Endothelial cell of umbilical vein (primary cell): Measurements from ENCODE around the gene SV2C. TPM values are rescaled to one million over a fixed set of nuclear protein-coding genes. Genes with fewer than 3 reads are reported as not detected.

ENCODE experiments used
- BruUV-seq: library from RNA; stranded (reverse); fragments of 400-500 nt; replicated peaks from 2 replicates; lab custom pipeline; 2021; lab: Mats Ljungman, UMichigan
- CTCF ChIA-PET: fragments of 300-600, 350-600 bp; sonication (Branson Sonifier 250); formaldehyde crosslinking; loops from one replicate; lab custom pipeline; 2021; ENCODE audit warnings: antibody characterized with exemption, inconsistent platforms; lab: Charles Lee
- POLR2A ChIA-PET: fragments of 300-600, 350-600 bp; sonication (Branson Sonifier 250); formaldehyde crosslinking; loops from one replicate; lab custom pipeline; 2021; ENCODE audit warnings: antibody characterized with exemption, inconsistent platforms; lab: Charles Lee
- DNase-seq: peaks from one replicate; pipeline ENCODE4 v3.0.0-alpha.2; 2011; ENCODE audit warnings: low read depth, low spot score
- FAIRE-seq: peaks from 2 replicates; lab custom pipeline; 2011; peaks lifted over from hg19 to GRCh38; lab: Jason Lieb, UNC
- H2AFZ ChIP-seq: 2 replicates; pipeline ENCODE4 v1.6.0; 2012; ENCODE audit warnings: low read depth, low read length, control low read depth, inconsistent platforms
- H3K27ac ChIP-seq: 2 replicates; pipeline ENCODE4 v1.5.1; 2011; ENCODE audit warnings: low read depth, mild to moderate bottlenecking, control low read depth, low read length, moderate library complexity; ENCODE audit not compliant: insufficient read depth
- H3K27me3 ChIP-seq, 2 experiments: 2 replicates each; pipeline versions ENCODE4 v1.6.0 to v1.6.1; 2011; ENCODE audit warnings: low read length in 2 of 2, mixed read lengths in 1 of 2; ENCODE audit not compliant: control insufficient read depth in 2 of 2, insufficient read depth in 2 of 2
- H3K36me3 ChIP-seq, 2 experiments: 2 replicates in 1 of 2; 3 replicates in 1 of 2; pipeline ENCODE4 v1.5.1; 2011; ENCODE audit warnings: low read length in 2 of 2, mild to moderate bottlenecking in 1 of 2, moderate library complexity in 1 of 2; ENCODE audit not compliant: control insufficient read depth in 2 of 2, insufficient read depth in 2 of 2; ENCODE audit errors: extremely low read depth in 1 of 2
- H3K4me1 ChIP-seq: 3 replicates; pipeline ENCODE4 v1.5.1; 2011; ENCODE audit warnings: mild to moderate bottlenecking, low read length; ENCODE audit not compliant: control insufficient read depth, insufficient read depth; ENCODE audit errors: extremely low read depth
- H3K4me2 ChIP-seq: 2 replicates; pipeline ENCODE4 v1.6.1; 2011; ENCODE audit warnings: low read length, control low read depth, mixed read lengths; ENCODE audit not compliant: insufficient read depth
- H3K4me3 ChIP-seq, 3 experiments: fragments of 200-600 bp in 1 of 3; sonication (generic), shearing (Covaris generic) in 1 of 3; replicated peaks in 1 of 3; 2 replicates each; pipeline ENCODE4 v1.5.1; 2011 to 2016; ENCODE audit warnings: control low read depth in 3 of 3, low read length in 3 of 3, mild to moderate bottlenecking in 2 of 3, inconsistent platforms in 1 of 3, low read depth in 1 of 3, moderate library complexity in 1 of 3; ENCODE audit not compliant: insufficient read depth in 1 of 3
- H3K79me2 ChIP-seq: 2 replicates; pipeline ENCODE4 v1.6.0; 2012; ENCODE audit warnings: low read length, inconsistent platforms; ENCODE audit not compliant: control insufficient read depth, insufficient read depth
- H3K9ac ChIP-seq: replicated peaks from 2 replicates; pipeline ENCODE3; 2011; ENCODE audit warnings: low read length, control low read depth; ENCODE audit not compliant: insufficient read depth; ENCODE audit errors: extremely low read depth
- H3K9me1 ChIP-seq: replicated peaks from 3 replicates; pipeline ENCODE4 v1.6.0; 2011; ENCODE audit warnings: mild to moderate bottlenecking, low read length; ENCODE audit not compliant: control insufficient read depth, insufficient read depth; ENCODE audit errors: extremely low read depth
- H3K9me3 ChIP-seq: replicated peaks from 2 replicates; pipeline ENCODE4 v1.5.1; 2012; ENCODE audit warnings: low read length, inconsistent platforms; ENCODE audit not compliant: control insufficient read depth, insufficient read depth
- H4K20me1 ChIP-seq: replicated peaks from 2 replicates; pipeline ENCODE3; 2011; ENCODE audit warnings: mild to moderate bottlenecking, low read length; ENCODE audit not compliant: control insufficient read depth, insufficient read depth; ENCODE audit errors: extremely low read depth
- CTCF ChIP-seq, 2 donors: IDR thresholded peaks; 1 replicate in 1 of 2; 2 replicates in 1 of 2; pipeline ENCODE4 v1.5.1; 2011; ENCODE audit warnings: low read length in 2 of 2, mild to moderate bottlenecking in 2 of 2, moderate library complexity in 2 of 2, control low read depth in 1 of 2, inconsistent platforms in 1 of 2, low read depth in 1 of 2; ENCODE audit not compliant: insufficient read depth in 1 of 2; ENCODE audit errors: extremely low read depth in 1 of 2
- EZH2 ChIP-seq: IDR thresholded peaks from 2 replicates; pipeline ENCODE4 v1.6.1; 2012; ENCODE audit warnings: borderline replicate concordance, low read depth, mild to moderate bottlenecking, moderate library complexity, low read length, inconsistent platforms; ENCODE audit not compliant: severe bottlenecking
- FOS ChIP-seq: IDR thresholded peaks from 2 replicates; pipeline ENCODE4 v1.6.1; 2011; ENCODE audit warnings: mild to moderate bottlenecking, low read length, moderate library complexity, borderline replicate concordance; ENCODE audit not compliant: insufficient read depth
- GATA2 ChIP-seq: IDR thresholded peaks from 2 replicates; pipeline ENCODE4 v1.7.0; 2011; ENCODE audit warnings: low read depth, mild to moderate bottlenecking, moderate library complexity, mixed read lengths, low read length; ENCODE audit not compliant: insufficient read length, insufficient read depth
- JUN ChIP-seq: IDR thresholded peaks from 2 replicates; pipeline ENCODE4 v1.6.1; 2011; ENCODE audit warnings: borderline replicate concordance, low read depth; ENCODE audit not compliant: insufficient read length, insufficient read depth
- MAX ChIP-seq: IDR thresholded peaks from 2 replicates; pipeline ENCODE4 v1.6.1; 2011; ENCODE audit not compliant: insufficient read depth, insufficient read length
- MYC ChIP-seq: IDR thresholded peaks from one replicate; pipeline ENCODE4 v1.6.1; 2011; ENCODE audit warnings: mild to moderate bottlenecking, low read depth, low read length
- POLR2A ChIP-seq: IDR thresholded peaks from 2 replicates; pipeline ENCODE4 v1.6.1; 2012; ENCODE audit warnings: low read depth, mild to moderate bottlenecking, control low read depth, low read length
- POLR2AphosphoS5 ChIP-seq: IDR thresholded peaks from 2 replicates; pipeline ENCODE4 v1.6.1; 2012; ENCODE audit warnings: low read depth, mild to moderate bottlenecking, control low read depth, low read length, moderate library complexity; ENCODE audit not compliant: insufficient read depth
- dilution Hi-C: fragments of 300-500 bp; cut with MboI; formaldehyde crosslinking; loops from one replicate; pipeline ENCODE4 v1.15.0; 2019; ENCODE audit warnings: low sequenced_read_pairs; ENCODE audit not compliant: extremely low pct_ligation_motif_present
- intact Hi-C: fragments of 100-400 bp; cut with micrococcal nuclease; formaldehyde crosslinking; loops from one replicate; pipeline ENCODE4 v1.10.0; 2022
- polyA plus RNA-seq, 4 experiments: library from polyadenylated mRNA; depleted of rRNA in 3 of 4; stranded (reverse) in 3 of 4; unstranded in 1 of 4; fragments of >200 nt; gene quantifications; 2 replicates each; pipeline versions ENCODE4 v1.2.1 to v1.2.3, GENCODE V29; 2011 to 2012; ENCODE audit warnings: missing spikeins in 1 of 4
- total RNA-seq: library from RNA; stranded (reverse); gene quantifications from 2 replicates; pipeline ENCODE4 v1.2.3, GENCODE V29; 2021

Gene SV2C
- total and polyA plus RNA-seq, 2 donors (not counting 3 experiments of a cell fraction or from before 2014, with no cell fraction given): not detected

- FAIRE-seq: no peak
- H3K9ac ChIP-seq: no peak overlapping the region
- POLR2A ChIA-PET: no interaction called here
- no peak overlapping the region for H2AFZ ChIP-seq
- H3K79me2 ChIP-seq: no peaks in the 10 kb centered on the region
- no peaks in the 10 kb centered on the region for H4K20me1 ChIP-seq
- H3K4me3 ChIP-seq: no peak overlapping the region
- no peak for DNase-seq
- no peak for TF ChIP-seq CTCF (IDR thresholded peaks at IDR 0.05; ENCODE audit: extremely low read depth in 1 of 2, insufficient read depth in 1 of 2, low read depth in 1 of 2, low read length in 2 of 2)
- no peak for TF ChIP-seq JUN
- TF ChIP-seq MYC: no peak
- no peak for TF ChIP-seq MAX
- TF ChIP-seq FOS: no peak
- TF ChIP-seq EZH2: no peak
- no peak for TF ChIP-seq POLR2A
- no peak for TF ChIP-seq POLR2AphosphoS5
- no peak for TF ChIP-seq GATA2
- H3K4me2 ChIP-seq: no peak overlapping the region
- H3K36me3 ChIP-seq: no peaks in the 10 kb centered on the region
- no peaks in the 10 kb centered on the region for H3K9me3 ChIP-seq
- intact Hi-C loops (no loop called here), dilution Hi-C loops (no loop called here)
- no peak overlapping the region for H3K27ac ChIP-seq
- CTCF ChIA-PET: no interaction called here
- no peaks in the 10 kb centered on the region for H3K4me1 ChIP-seq
- peaks cover 47 to 67% of the 10 kb centered on the region in 2 experiments for H3K27me3 ChIP-seq
- no TSS peak for BruUV-seq
- H3K9me1 ChIP-seq: no peaks in the 10 kb centered on the region
Observed at GRCh38 chr5:76081811-76082771, 1.1 kb upstream of the SV2C start.
